GM23338 (cell line): ENCODE measurements around the gene LRRFIP1. TPM values are rescaled to one million over a fixed set of nuclear protein-coding genes. Genes with fewer than 3 reads are reported as not detected.

Experiments
- ATAC-seq: fragments of 200-7000 bp; cut with Tn5 transposase; 3 replicates; pipeline ENCODE4 v1.9.1; 2020
- DNase-seq: peaks from one replicate; pipeline ENCODE4 v3.0.0-alpha.2; 2015; ENCODE audit warnings: low spot score
- H2AFZ ChIP-seq: fragments of 200-600 bp; sonication (generic); 2 replicates; pipeline ENCODE4 v1.8.0; 2016; ENCODE audit warnings: antibody characterized with exemption, mild to moderate bottlenecking, moderate library complexity
- H3F3A ChIP-seq: fragments of 200-600 bp; sonication (generic); replicated peaks from 2 replicates; pipeline ENCODE4 v1.8.0; 2017; ENCODE audit warnings: antibody characterized with exemption, mixed run types, low read depth
- H3K27ac ChIP-seq: fragments of 200-600 bp; sonication (generic); 2 replicates; pipeline ENCODE4 v1.6.1; 2016; ENCODE audit warnings: low read depth
- H3K27me3 ChIP-seq: fragments of 200-600 bp; sonication (generic); 2 replicates; pipeline ENCODE4 v1.8.0; 2016; ENCODE audit warnings: mild to moderate bottlenecking, mixed run types, moderate library complexity; ENCODE audit not compliant: insufficient read depth
- H3K36me3 ChIP-seq: fragments of 200-600 bp; sonication (generic); 2 replicates; pipeline ENCODE4 v1.8.0; 2016; ENCODE audit warnings: mild to moderate bottlenecking; ENCODE audit not compliant: insufficient read depth
- H3K4me1 ChIP-seq: fragments of 200-600 bp; sonication (generic); 2 replicates; pipeline ENCODE4 v1.8.0; 2016; ENCODE audit warnings: mild to moderate bottlenecking, moderate library complexity; ENCODE audit not compliant: insufficient read depth
- H3K4me2 ChIP-seq: fragments of 200-600 bp; sonication (generic); 2 replicates; pipeline ENCODE4 v1.7.1; 2017; ENCODE audit warnings: mixed run types
- H3K4me3 ChIP-seq: fragments of 200-600 bp; sonication (generic); 2 replicates; pipeline ENCODE4 v1.6.1; 2016; ENCODE audit warnings: mixed run types
- H3K79me2 ChIP-seq: fragments of 200-600 bp; sonication (generic); replicated peaks from 2 replicates; pipeline ENCODE4 v1.8.0; 2017; ENCODE audit warnings: mild to moderate bottlenecking; ENCODE audit not compliant: insufficient read depth
- H3K9me2 ChIP-seq: fragments of 200-600 bp; sonication (generic); 2 replicates; pipeline ENCODE4 v1.8.0; 2017; ENCODE audit not compliant: insufficient read depth
- H4K20me1 ChIP-seq: fragments of 200-600 bp; sonication (generic); replicated peaks from 2 replicates; pipeline ENCODE4 v1.8.0; 2017; ENCODE audit warnings: mild to moderate bottlenecking; ENCODE audit not compliant: insufficient read depth
- H3K27ac Mint-ChIP-seq: 2 replicates; pipeline ENCODE4 v1.8.0; 2020; ENCODE audit warnings: inconsistent platforms, mild to moderate bottlenecking, moderate library complexity, mixed read lengths
- H3K27me3 Mint-ChIP-seq: 3 replicates; pipeline ENCODE4 v1.8.0; 2022; ENCODE audit warnings: low read depth, mild to moderate bottlenecking, moderate library complexity, mixed read lengths, inconsistent platforms; ENCODE audit not compliant: insufficient read depth, poor library complexity
- H3K36me3 Mint-ChIP-seq: 3 replicates; pipeline ENCODE4 v1.8.0; 2021; ENCODE audit warnings: low read depth, mild to moderate bottlenecking, inconsistent platforms, moderate library complexity, mixed read lengths
- H3K4me1 Mint-ChIP-seq: 3 replicates; pipeline ENCODE4 v1.8.0; 2020; ENCODE audit warnings: mild to moderate bottlenecking, inconsistent platforms, mixed read lengths
- H3K4me3 Mint-ChIP-seq: 3 replicates; pipeline ENCODE4 v1.8.0; 2021; ENCODE audit warnings: moderate library complexity, mild to moderate bottlenecking, inconsistent platforms, mixed read lengths
- H3K9me3 Mint-ChIP-seq: 3 replicates; pipeline ENCODE4 v1.8.0; 2020; ENCODE audit warnings: moderate library complexity, mild to moderate bottlenecking, inconsistent platforms, mixed read lengths
- CREB1 ChIP-seq: fragments of 250-450 bp; sonication (Bioruptor Pico); IDR thresholded peaks from 2 replicates; pipeline ENCODE4 v1.5.0; 2020; ENCODE audit warnings: low read depth, mild to moderate bottlenecking, moderate library complexity
- CTCF ChIP-seq, 2 experiments: fragments of 200-600 bp in 1 of 2; sonication (generic) in 1 of 2; conservative IDR thresholded peaks; 2 replicates each; pipeline versions ENCODE4 v1.5.1 to v1.6.1; 2016 to 2017; ENCODE audit warnings: antibody characterized with exemption in 2 of 2, low read depth in 2 of 2, mild to moderate bottlenecking in 2 of 2, moderate library complexity in 1 of 2
- ETS1 ChIP-seq: IDR thresholded peaks from 2 replicates; pipeline ENCODE4 v1.6.1; 2016; ENCODE audit warnings: antibody characterized with exemption
- EZH2phosphoT487 ChIP-seq: fragments of 200-600 bp; sonication (generic); IDR thresholded peaks from one replicate; pipeline ENCODE4 v1.8.1; 2018; ENCODE audit warnings: antibody characterized with exemption; ENCODE audit not compliant: unreplicated experiment
- JUNB ChIP-seq: IDR thresholded peaks from one replicate; pipeline ENCODE4 v1.6.1; 2016; ENCODE audit warnings: antibody characterized with exemption; ENCODE audit not compliant: unreplicated experiment
- POLR2AphosphoS5 ChIP-seq: IDR thresholded peaks from 2 replicates; pipeline ENCODE4 v1.6.1; 2016; ENCODE audit warnings: antibody characterized with exemption, low read depth
- ZNF114 ChIP-seq: fragments of 250-450 bp; sonication (Bioruptor Pico); IDR thresholded peaks from 2 replicates; pipeline ENCODE4 v1.5.0; 2020; ENCODE audit warnings: mild to moderate bottlenecking, moderate library complexity
- ZNF331 ChIP-seq: fragments of 250-450 bp; sonication (Bioruptor Pico); IDR thresholded peaks from 2 replicates; pipeline ENCODE4 v1.5.0; 2020; ENCODE audit warnings: low read depth, mild to moderate bottlenecking, moderate library complexity
- ZNF462 ChIP-seq: fragments of 250-450 bp; sonication (Bioruptor Pico); IDR thresholded peaks from 2 replicates; pipeline ENCODE4 v1.5.0; 2020; ENCODE audit warnings: mild to moderate bottlenecking, moderate library complexity
- polyA plus RNA-seq: library from polyadenylated mRNA; unstranded; fragments of >200 nt; fragmentation: Nextera tagmentation; extraction: Ambion mirVana; gene quantifications from 2 replicates; pipeline ENCODE4 v1.2.1, GENCODE V29; 2016
- total RNA-seq: library from RNA; depleted of rRNA; stranded (reverse); fragments of >200 nt; shearing (Covaris generic); gene quantifications from 2 replicates; pipeline ENCODE4 v1.2.3, GENCODE V29; 2014

The LRRFIP1 gene
- total and polyA plus RNA-seq, 2 experiments from 2014 or later = 59.6 to 178 TPM

GRCh38 chr2:237617587-237617982 lies 9.8 kb upstream of the LRRFIP1 start:
- Mint-ChIP-seq H3K36me3 (no peaks in the 10 kb centered on the region), H3K27me3 (peaks cover 12% of the 10 kb centered on the region), H3K4me3 (no peak overlapping the region), H3K9me3 (peaks cover 5% of the 10 kb centered on the region; the same call in 2 of the 3 replicates), H3K27ac (no peak overlapping the region), H3K4me1 (peaks cover 35% of the 10 kb centered on the region)
- no peak overlapping the region for H3K4me3 ChIP-seq
- H3F3A ChIP-seq = peaks cover 8% of the 10 kb centered on the region; the same call in 1 of the 2 replicates
- H3K9me2 ChIP-seq = peaks cover 6% of the 10 kb centered on the region; the same call in 1 of the 2 replicates
- DNase-seq (no peak), ATAC-seq (no peak)
- H3K4me2 ChIP-seq = no peak overlapping the region
- H3K27ac ChIP-seq = no peak overlapping the region
- no peak for TF ChIP-seq EZH2phosphoT487
- no peaks in the 10 kb centered on the region for H3K36me3 ChIP-seq
- H2AFZ ChIP-seq = 0 out of 2 replicates have a peak overlapping the region, but pooled peaks have one; percentile 43
- H4K20me1 ChIP-seq = no peaks in the 10 kb centered on the region
- peaks cover 27% of the 10 kb centered on the region for H3K4me1 ChIP-seq
- no peaks in the 10 kb centered on the region for H3K27me3 ChIP-seq
- no peaks in the 10 kb centered on the region for H3K79me2 ChIP-seq

- H3K4me2 ChIP-seq = no peak overlapping the region
- H3K27me3 Mint-ChIP-seq = peaks cover 10% of the 10 kb centered on the region
- no peaks in the 10 kb centered on the region for H4K20me1 ChIP-seq
- no peaks in the 10 kb centered on the region for H3K27me3 ChIP-seq
- peaks cover 34% of the 10 kb centered on the region for H3K4me1 Mint-ChIP-seq
- H3K4me3 Mint-ChIP-seq = no peak overlapping the region
- no peaks in the 10 kb centered on the region for H3K36me3 ChIP-seq
- peaks cover 23% of the 10 kb centered on the region for H3K4me1 ChIP-seq
- DNase-seq (no peak), ATAC-seq (no peak)
- no peaks in the 10 kb centered on the region; the same call in 1 of the 2 replicates for H3K9me2 ChIP-seq
- no peak overlapping the region for H3K27ac Mint-ChIP-seq
- H3K4me3 ChIP-seq = no peak overlapping the region
- H2AFZ ChIP-seq = no peak overlapping the region
- H3F3A ChIP-seq = peaks cover 7% of the 10 kb centered on the region; the same call in 1 of the 2 replicates
- H3K36me3 Mint-ChIP-seq = no peaks in the 10 kb centered on the region
- peaks cover 5% of the 10 kb centered on the region; the same call in 2 of the 3 replicates for H3K9me3 Mint-ChIP-seq
- H3K79me2 ChIP-seq = no peaks in the 10 kb centered on the region
- no peak overlapping the region for H3K27ac ChIP-seq
- no peak for TF ChIP-seq POLR2AphosphoS5
- TF ChIP-seq ZNF331 (CRISPR knock-in tag) = no peak
- TF ChIP-seq CREB1 = no peak
- no peak for TF ChIP-seq ZNF114
- no peak for TF ChIP-seq ZNF462 (CRISPR knock-in tag)
- TF ChIP-seq ETS1 = no peak
- no peak for TF ChIP-seq CTCF (conservative IDR thresholded peaks at IDR 0.05; ENCODE audit: low read depth in 2 of 2)
- no peak for TF ChIP-seq JUNB
These were observed 8.9 kb upstream of the LRRFIP1 start for GRCh38 chr2:237618449-237618848.
